Measurements from ENCODE around the gene CGB7. TPM values are rescaled to one million over a fixed set of nuclear protein-coding genes. Genes with fewer than 3 reads are reported as not detected.
A peak's percentile ranks its signal among the peaks of the same experiment; 100 is the strongest.
"Not testable (repeated sequence)": the region's sequence is repeated elsewhere in the genome, so short reads cannot be mapped to it uniquely, and the experiment has no call there.

The CGB7 gene
- total RNA-seq, 1 donor from 2014 or later: not detected

- peaks cover 33% of the 10 kb centered on the region for H3K36me3 Mint-ChIP-seq (ENCODE audit: low read depth)
- no peak for DNase-seq (ENCODE audit: low spot score)
- H3K27ac Mint-ChIP-seq: peak overlapping the region; percentile 80
- H3K4me1 Mint-ChIP-seq (ENCODE audit: low read depth): peaks cover 36% of the 10 kb centered on the region
- H3K9me3 Mint-ChIP-seq: no peaks in the 10 kb centered on the region
- peaks cover 2% of the 10 kb centered on the region for H3K27me3 Mint-ChIP-seq (ENCODE audit: insufficient read depth)
- peak overlapping the region; percentile 99 for H3K4me3 Mint-ChIP-seq
- intact Hi-C loops (cut with micrococcal nuclease): no loop called here
Observed at GRCh38 chr19:49086296-49086695, 28.7 kb upstream of the CGB7 start.

- H3K36me3 Mint-ChIP-seq (ENCODE audit: low read depth): peaks cover 30% of the 10 kb centered on the region
- H3K27me3 Mint-ChIP-seq (ENCODE audit: insufficient read depth): peaks cover 2% of the 10 kb centered on the region
- peak overlapping the region; percentile 80 for H3K27ac Mint-ChIP-seq
- H3K4me1 Mint-ChIP-seq (ENCODE audit: low read depth): peaks cover 31% of the 10 kb centered on the region
- no peaks in the 10 kb centered on the region for H3K9me3 Mint-ChIP-seq
- intact Hi-C loops (cut with micrococcal nuclease): loop anchor here (1.0 kb wide), 5 partner anchors 11 to 93 kb away; partner anchors contain the start of genes C19orf73, GYS1, LIN7B and PPFIA3
- H3K4me3 Mint-ChIP-seq: peak overlapping the region; percentile 99
- no peak for DNase-seq (ENCODE audit: low spot score)
Observed at GRCh38 chr19:49085868-49086232, 28.3 kb upstream of the CGB7 start.

- Mint-ChIP-seq H3K27ac (peak within 1 kb of the TSS; percentile 80), H3K4me3 (peak within 1 kb of the TSS; percentile 99), H3K27me3 (ENCODE audit: insufficient read depth) (peaks cover 2% of the 10 kb centered on the region), H3K9me3 (no peaks in the 10 kb centered on the region), H3K36me3 (ENCODE audit: low read depth) (peaks cover 24% of the 10 kb centered on the region), H3K4me1 (ENCODE audit: low read depth) (peaks cover 25% of the 10 kb centered on the region)
- DNase-seq (ENCODE audit: low spot score): peak; percentile 99
- intact Hi-C loops (cut with micrococcal nuclease): loop anchor here (1.0 kb wide), 5 partner anchors 12 to 92 kb away; partner anchors contain the start of genes C19orf73, GYS1, LIN7B and PPFIA3
Observed at GRCh38 chr19:49085020-49085867, 27.7 kb upstream of the CGB7 start, which contains the start of gene SNRNP70. Gene SNRNP70, plus strand, starts transcription at chr19:49085451. Its CDS starts 964 bp downstream, at chr19:49086415.

GRCh38 chr19:49084206-49085019 lies 26.9 kb upstream of the CGB7 start:
- Mint-ChIP-seq H3K36me3 (ENCODE audit: low read depth) (peaks cover 19% of the 10 kb centered on the region), H3K4me1 (ENCODE audit: low read depth) (peaks cover 22% of the 10 kb centered on the region), H3K4me3 (peak overlapping the region; percentile 99), H3K27me3 (ENCODE audit: insufficient read depth) (peaks cover 2% of the 10 kb centered on the region), H3K27ac (peak overlapping the region; percentile 80), H3K9me3 (no peaks in the 10 kb centered on the region)
- DNase-seq (ENCODE audit: low spot score): no peak
- intact Hi-C loops (cut with micrococcal nuclease): loop anchor here (1.0 kb wide), 5 partner anchors 13 to 91 kb away; partner anchors contain the start of genes C19orf73, GYS1, LIN7B and PPFIA3

- no peak overlapping the region for H3K27ac Mint-ChIP-seq
- DNase-seq (ENCODE audit: low spot score): no peak
- H3K27me3 Mint-ChIP-seq (ENCODE audit: insufficient read depth): peaks cover 2% of the 10 kb centered on the region
- peaks cover 10% of the 10 kb centered on the region for H3K4me1 Mint-ChIP-seq (ENCODE audit: low read depth)
- no peaks in the 10 kb centered on the region for H3K9me3 Mint-ChIP-seq
- H3K4me3 Mint-ChIP-seq: no peak overlapping the region
- peaks cover 6% of the 10 kb centered on the region for H3K36me3 Mint-ChIP-seq (ENCODE audit: low read depth)
- intact Hi-C loops (cut with micrococcal nuclease): no loop called here
Observed at GRCh38 chr19:49081273-49081672, 23.7 kb upstream of the CGB7 start.

GRCh38 chr19:49080392-49080791 lies 22.8 kb upstream of the CGB7 start:
- Mint-ChIP-seq H3K4me3 (no peak overlapping the region), H3K36me3 (ENCODE audit: low read depth) (no peaks in the 10 kb centered on the region), H3K27me3 (ENCODE audit: insufficient read depth) (peaks cover 2% of the 10 kb centered on the region), H3K9me3 (no peaks in the 10 kb centered on the region), H3K27ac (no peak overlapping the region), H3K4me1 (ENCODE audit: low read depth) (peaks cover 5% of the 10 kb centered on the region)
- intact Hi-C loops (cut with micrococcal nuclease): no loop called here
- DNase-seq (ENCODE audit: low spot score): no peak

- not testable (repeated sequence) for H3K9me3 Mint-ChIP-seq, H3K27ac Mint-ChIP-seq
Observed at GRCh38 chr19:49074869-49075268, 17.3 kb upstream of the CGB7 start.

GRCh38 chr19:49073514-49074378 lies 16.2 kb upstream of the CGB7 start:
- Mint-ChIP-seq H3K4me1 (ENCODE audit: low read depth) (peaks cover 10% of the 10 kb centered on the region), H3K4me3 (peak overlapping the region; percentile 42), H3K27ac (no peak overlapping the region), H3K36me3 (ENCODE audit: low read depth) (peaks cover 3% of the 10 kb centered on the region), H3K27me3 (ENCODE audit: insufficient read depth) (peaks cover 42% of the 10 kb centered on the region), H3K9me3 (no peaks in the 10 kb centered on the region)
- no peak for DNase-seq (ENCODE audit: low spot score)
- intact Hi-C loops (cut with micrococcal nuclease): no loop called here

More at GRCh38 chr19:49074869-49075268, 17.3 kb upstream of the CGB7 start:
- DNase-seq (ENCODE audit: low spot score); H3K36me3 Mint-ChIP-seq (ENCODE audit: low read depth); H3K4me3 Mint-ChIP-seq: not testable (repeated sequence)
- intact Hi-C loops (cut with micrococcal nuclease): loop anchor here (1.0 kb wide), 1 partner anchor 71 kb away; no protein-coding TSS in a partner anchor
- Mint-ChIP-seq H3K4me1 (ENCODE audit: low read depth) (peaks cover 10% of the 10 kb centered on the region), H3K27me3 (ENCODE audit: insufficient read depth) (peaks cover 33% of the 10 kb centered on the region)

GRCh38 chr19:49071860-49072547 lies 14.5 kb upstream of the CGB7 start:
- Mint-ChIP-seq H3K4me1 (ENCODE audit: low read depth) (peaks cover 10% of the 10 kb centered on the region), H3K27me3 (ENCODE audit: insufficient read depth) (peaks cover 56% of the 10 kb centered on the region), H3K9me3 (no peaks in the 10 kb centered on the region), H3K27ac (no peak overlapping the region), H3K36me3 (ENCODE audit: low read depth) (peaks cover 3% of the 10 kb centered on the region), H3K4me3 (no peak overlapping the region)
- no peak for DNase-seq (ENCODE audit: low spot score)
- intact Hi-C loops (cut with micrococcal nuclease): no loop called here

GRCh38 chr19:49070416-49070815 lies 12.9 kb upstream of the CGB7 start:
- Mint-ChIP-seq H3K9me3 (no peaks in the 10 kb centered on the region), H3K27ac (peak overlapping the region; percentile 45), H3K4me3 (no peak overlapping the region), H3K4me1 (ENCODE audit: low read depth) (peaks cover 10% of the 10 kb centered on the region), H3K36me3 (ENCODE audit: low read depth) (peaks cover 3% of the 10 kb centered on the region), H3K27me3 (ENCODE audit: insufficient read depth) (peaks cover 71% of the 10 kb centered on the region)
- intact Hi-C loops (cut with micrococcal nuclease): no loop called here
- no peak for DNase-seq (ENCODE audit: low spot score)

GRCh38 chr19:49069026-49069425 lies 11.5 kb upstream of the CGB7 start:
- intact Hi-C loops (cut with micrococcal nuclease): no loop called here
- Mint-ChIP-seq H3K36me3 (ENCODE audit: low read depth) (peaks cover 3% of the 10 kb centered on the region), H3K27me3 (ENCODE audit: insufficient read depth) (peaks cover 75% of the 10 kb centered on the region), H3K4me3 (no peak overlapping the region), H3K27ac (no peak overlapping the region), H3K4me1 (ENCODE audit: low read depth) (peaks cover 10% of the 10 kb centered on the region), H3K9me3 (no peaks in the 10 kb centered on the region)
- no peak for DNase-seq (ENCODE audit: low spot score)

GRCh38 chr19:49067554-49067953 lies 10.0 kb upstream of the CGB7 start:
- Mint-ChIP-seq H3K4me3 (no peak overlapping the region), H3K27me3 (ENCODE audit: insufficient read depth) (peaks cover 69% of the 10 kb centered on the region), H3K9me3 (no peaks in the 10 kb centered on the region), H3K36me3 (ENCODE audit: low read depth) (no peaks in the 10 kb centered on the region), H3K27ac (no peak overlapping the region), H3K4me1 (ENCODE audit: low read depth) (no peaks in the 10 kb centered on the region)
- DNase-seq (ENCODE audit: low spot score): no peak
- intact Hi-C loops (cut with micrococcal nuclease): no loop called here
